Measurements from ENCODE around the gene ARHGAP22. TPM values are rescaled to one million over a fixed set of nuclear protein-coding genes. Genes with fewer than 3 reads are reported as not detected.

Gene ARHGAP22
- polyA plus RNA-seq, 4 donors: 1.4 to 3.3 (median 1.9) TPM

DNA sequence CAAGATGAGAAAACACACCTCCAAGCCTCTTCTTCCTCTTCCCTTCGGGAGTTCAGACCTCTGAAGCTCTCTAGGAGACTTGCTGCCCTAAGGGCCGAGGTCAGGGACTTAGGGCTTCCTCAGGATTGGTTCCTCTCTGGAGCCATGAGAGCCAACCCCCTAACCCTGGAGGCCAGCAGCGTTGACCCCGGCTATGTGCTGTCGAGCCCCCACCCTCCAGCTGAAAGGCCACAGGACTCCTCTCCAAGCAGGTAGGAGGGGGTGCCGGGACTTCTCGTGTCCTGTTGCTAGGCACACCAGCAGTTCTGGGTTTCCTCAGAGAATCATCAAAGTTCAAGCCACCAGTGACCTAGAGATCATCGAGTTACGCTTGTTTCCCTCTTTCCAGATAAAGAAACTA, 87.4 kb downstream of the ARHGAP22 start:
- DNase-seq (ENCODE audit: low read depth in 4 of 4, low spot score in 2 of 4): no peak

DNA sequence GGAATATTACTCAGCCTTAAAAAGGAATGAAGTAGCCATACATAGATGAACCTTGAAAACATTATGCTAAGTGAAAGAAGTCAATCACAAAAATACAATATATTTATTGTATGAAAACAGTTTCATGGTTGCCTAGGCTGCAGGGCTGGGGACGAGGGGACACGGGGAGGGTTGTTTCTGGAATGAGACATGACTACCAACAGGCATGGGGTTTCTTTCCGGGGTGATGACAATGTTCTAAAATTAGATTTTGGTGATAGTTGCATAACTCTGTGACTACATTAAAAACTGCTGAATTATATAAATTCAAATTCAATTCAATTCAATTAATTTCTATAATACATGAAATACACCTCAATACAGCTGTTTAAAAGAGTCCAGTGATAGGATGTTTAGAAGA, 88.0 kb downstream of the ARHGAP22 start:
- DNase-seq (ENCODE audit: low read depth in 4 of 4, low spot score in 2 of 4): no peak

- no peak for DNase-seq (ENCODE audit: low read depth in 4 of 4, low spot score in 2 of 4)
These were observed 90.0 kb downstream of the ARHGAP22 start for GRCh38 chr10:48514916-48515315.

DNA sequence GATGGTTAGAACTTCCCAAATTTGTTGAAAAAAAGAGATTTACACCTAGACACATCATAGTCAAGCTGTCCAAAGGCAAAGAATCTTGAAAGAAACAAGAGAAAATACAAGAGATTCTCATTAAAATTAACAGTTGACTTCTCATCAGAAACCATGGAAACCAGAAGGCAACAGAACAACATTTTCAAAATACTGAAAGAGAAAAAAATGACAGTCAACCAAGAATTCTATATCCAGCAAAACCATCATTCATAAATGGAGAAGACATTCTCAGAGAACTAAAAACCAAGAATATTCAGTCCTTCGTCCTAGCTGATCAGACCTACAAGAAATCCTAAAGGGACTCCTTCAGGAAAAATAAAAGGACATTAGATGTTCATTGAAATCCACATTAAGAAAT, 90.6 kb downstream of the ARHGAP22 start:
- no peak for DNase-seq (ENCODE audit: low read depth in 4 of 4, low spot score in 2 of 4)

DNA sequence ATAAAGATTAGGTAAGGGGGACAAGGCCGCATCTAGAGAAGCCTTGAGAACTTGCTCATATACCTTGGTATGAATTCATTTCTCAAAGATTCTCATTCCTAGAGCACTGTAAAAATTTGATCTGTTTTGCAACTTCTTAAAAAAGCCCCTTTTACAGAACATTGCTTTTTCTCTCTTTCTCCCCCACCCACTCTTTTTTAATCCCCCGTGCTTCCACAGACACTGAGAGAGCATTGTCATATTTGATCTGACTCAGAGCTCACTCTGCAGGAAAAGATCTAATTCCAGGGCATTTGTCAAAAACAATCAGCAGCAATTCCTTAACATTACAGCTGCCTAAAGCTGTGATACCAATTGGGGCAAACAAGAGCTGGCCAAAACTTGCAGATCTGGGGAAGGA, 92.0 kb downstream of the ARHGAP22 start:
- DNase-seq (ENCODE audit: low read depth in 4 of 4, low spot score in 2 of 4): no peak

GRCh38 chr10:48511875-48512231, 93.0 kb downstream of the ARHGAP22 start:
- DNase-seq (ENCODE audit: low read depth in 4 of 4, low spot score in 2 of 4): no peak

- no peak for DNase-seq (ENCODE audit: low read depth in 4 of 4, low spot score in 2 of 4)
These were observed 93.6 kb downstream of the ARHGAP22 start for GRCh38 chr10:48511066-48511874.

DNA sequence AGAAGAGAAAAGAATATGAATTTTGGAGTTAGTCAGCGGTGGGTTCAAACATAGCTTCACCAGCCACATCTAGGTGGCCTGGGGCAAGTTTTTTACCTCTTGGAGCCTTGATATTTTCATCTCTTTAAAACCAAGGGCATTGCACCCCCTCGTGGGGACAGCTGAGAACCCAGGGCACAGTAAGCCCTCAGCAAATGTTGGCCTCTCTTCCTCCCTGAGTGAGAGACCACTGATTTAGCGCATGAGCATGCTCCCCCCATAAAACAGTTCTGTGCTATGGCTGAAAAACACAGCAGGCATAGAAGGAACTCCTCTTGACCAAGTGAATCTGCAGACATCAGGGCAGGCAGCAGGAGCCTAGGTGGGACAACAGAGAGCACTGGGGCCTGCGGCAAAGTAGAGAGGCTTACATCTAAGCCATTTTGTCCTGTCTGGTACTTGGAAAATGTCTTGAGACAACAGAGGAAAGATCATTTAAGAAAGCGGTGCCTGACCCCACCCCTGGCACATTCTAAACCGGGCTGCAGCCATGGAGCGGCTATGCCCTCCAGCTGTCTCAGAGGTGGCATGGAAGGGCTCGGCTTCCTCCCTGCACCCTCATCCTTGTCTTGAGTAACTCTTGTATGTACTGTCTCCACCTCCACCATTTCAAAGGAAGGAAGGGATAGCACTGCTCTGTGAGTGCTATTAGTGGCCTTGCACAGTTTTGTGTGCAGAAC, 94.7 kb downstream of the ARHGAP22 start:
- no peak for DNase-seq (ENCODE audit: low read depth in 4 of 4, low spot score in 2 of 4)

DNA sequence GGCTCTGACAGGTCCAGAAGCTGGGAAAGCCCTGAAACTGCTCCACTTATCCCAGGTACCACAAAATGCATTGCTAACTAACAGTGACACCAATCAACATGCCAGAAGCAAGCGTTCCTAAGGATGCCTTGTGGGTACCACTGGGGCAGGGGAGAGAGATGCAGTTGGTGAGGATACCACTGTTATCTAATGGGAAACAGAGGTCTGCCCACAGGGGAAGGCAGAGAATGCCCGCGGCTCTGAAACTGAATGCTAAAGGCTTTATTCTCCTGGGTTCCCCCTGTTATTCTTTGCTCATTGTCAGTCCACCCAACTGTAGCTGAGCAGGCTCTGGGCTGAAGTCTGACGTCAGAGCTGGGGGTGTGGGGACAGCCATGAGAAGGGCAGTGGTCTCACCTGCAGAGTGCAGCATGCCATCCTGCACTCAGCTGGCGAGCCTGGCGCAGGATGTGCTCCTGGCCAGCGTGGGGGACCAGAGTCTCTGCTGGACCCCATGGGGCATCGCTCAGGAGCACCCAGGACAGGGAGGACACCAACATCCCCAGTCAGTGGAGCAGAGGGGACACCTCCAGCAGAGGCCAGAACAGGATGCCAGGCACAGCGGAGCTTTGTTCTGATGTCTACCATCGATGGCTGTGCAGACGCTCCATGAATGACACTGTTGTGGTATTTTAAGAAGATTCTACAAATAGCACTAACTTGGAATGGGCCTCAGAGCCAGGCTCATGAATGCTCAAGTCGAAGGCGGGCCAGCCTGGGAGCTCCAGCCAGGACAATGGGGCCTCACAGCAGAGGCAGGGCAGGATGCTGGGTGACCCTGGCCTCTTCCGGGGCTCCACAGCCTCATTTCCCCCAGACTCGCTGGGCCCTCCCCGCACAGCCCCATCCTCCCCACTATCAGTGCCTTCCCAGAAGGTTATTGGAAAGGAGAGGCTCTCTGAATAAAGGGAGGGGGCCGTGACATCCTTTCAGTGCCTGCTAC, 95.8 kb downstream of the ARHGAP22 start:
- DNase-seq (ENCODE audit: low read depth in 4 of 4, low spot score in 2 of 4): no peak

- DNase-seq (ENCODE audit: low read depth in 4 of 4, low spot score in 2 of 4): no peak
These were observed 96.7 kb downstream of the ARHGAP22 start for GRCh38 chr10:48507933-48508790.

GRCh38 chr10:48507494-48507893, 97.4 kb downstream of the ARHGAP22 start:
- no peak for DNase-seq (ENCODE audit: low read depth in 4 of 4, low spot score in 2 of 4)

DNA sequence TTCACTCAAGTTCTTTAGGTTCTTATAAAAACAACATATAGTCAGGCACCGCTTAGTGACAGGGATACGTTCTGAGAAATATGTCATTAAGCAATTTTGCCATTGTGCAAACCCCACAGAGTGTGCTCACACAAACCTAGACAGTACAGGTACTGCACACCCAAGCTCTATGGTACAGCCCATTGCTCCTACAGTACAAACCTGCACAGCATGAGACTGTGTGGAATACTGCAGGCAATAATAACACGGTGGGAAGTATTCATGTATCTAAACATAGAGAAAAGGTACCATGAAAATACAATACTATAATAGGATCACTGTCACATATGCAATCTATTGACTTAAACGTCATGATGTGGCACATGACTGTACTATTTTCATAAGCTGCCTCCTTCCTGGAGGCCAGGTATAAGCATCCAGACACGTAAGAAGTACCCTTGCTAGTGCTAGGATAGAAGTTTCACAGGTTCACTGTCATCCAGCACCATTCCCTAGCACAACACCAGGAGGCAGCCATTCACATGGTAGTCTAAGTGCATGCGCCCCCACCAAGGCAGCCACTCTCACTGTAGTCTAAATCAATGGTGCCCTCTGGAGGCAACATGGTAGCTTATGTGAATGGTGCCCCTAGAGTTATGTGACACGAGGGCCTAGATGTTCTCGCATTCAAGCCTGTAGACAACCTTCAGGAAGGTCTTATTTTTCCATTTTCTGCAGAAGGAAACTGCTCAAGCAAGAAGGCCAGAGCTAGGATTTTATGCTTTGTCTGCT, 98.5 kb downstream of the ARHGAP22 start:
- DNase-seq (ENCODE audit: low read depth in 4 of 4, low spot score in 2 of 4): no peak

GRCh38 chr10:48505394-48506112, 99.3 kb downstream of the ARHGAP22 start:
- DNase-seq (ENCODE audit: low read depth in 4 of 4, low spot score in 2 of 4): no peak

GRCh38 chr10:48504141-48504885, 100.6 kb downstream of the ARHGAP22 start:
- DNase-seq (ENCODE audit: low read depth in 4 of 4, low spot score in 2 of 4): no peak

DNA sequence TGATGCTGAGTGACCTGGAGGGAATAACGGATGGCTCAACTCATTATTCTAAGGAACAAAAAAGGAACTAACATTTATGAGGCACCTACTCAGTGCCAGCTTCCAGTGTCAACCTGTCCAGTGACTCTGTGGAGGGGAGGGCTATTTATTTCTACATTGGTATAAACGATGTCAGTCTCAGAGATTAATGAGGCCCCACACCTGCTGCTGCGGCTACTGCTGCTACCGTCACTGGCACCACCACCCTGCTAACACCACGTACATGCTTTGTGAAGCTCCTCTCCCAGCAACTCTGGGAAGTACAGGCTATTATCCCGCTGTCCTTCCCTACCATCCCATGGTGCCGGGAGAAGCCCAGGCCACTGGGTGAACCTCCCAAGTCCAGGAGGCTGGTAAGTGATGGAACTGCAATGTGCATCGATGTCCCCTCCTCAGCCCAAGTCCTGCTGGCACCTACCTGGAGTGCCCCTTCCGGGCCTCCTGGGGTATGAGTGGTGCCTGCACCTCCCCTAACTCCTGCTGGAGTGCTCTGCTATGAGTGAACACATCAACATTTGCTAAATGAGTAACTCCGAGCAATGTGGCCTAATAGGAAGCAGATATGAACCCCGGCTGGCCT, 101.5 kb downstream of the ARHGAP22 start:
- no peak for DNase-seq (ENCODE audit: low read depth in 4 of 4, low spot score in 2 of 4)

GRCh38 chr10:48502791-48503190, 102.1 kb downstream of the ARHGAP22 start:
- no peak for DNase-seq (ENCODE audit: low read depth in 4 of 4, low spot score in 2 of 4)
